Right lobe of liver (tissue), 4 donors: Measurements from ENCODE around the gene HOOK2.

Experiments
- POLR2A ChIP-seq: fragments of 450-650 bp; IDR thresholded peaks from one replicate; pipeline ENCODE4 v1.6.1; 2017; ENCODE audit warnings: antibody characterized with exemption, mild to moderate bottlenecking
- TF ChIP-seq, protein P1 (sequence below), 4 donors: fragments of 200-600 bp in 3 of 4; fragments of 450-650 bp in 1 of 4; IDR thresholded peaks; one replicate each; pipeline versions ENCODE4 v1.5.1 to v1.8.0; 2016 to 2022; ENCODE audit warnings: antibody characterized with exemption in 4 of 4, mild to moderate bottlenecking in 2 of 4
- donor health status: DM: no; HTN: no; CAD: no.
- donor health status: DM: no; HTN: no; CAD: no.
- donor health status: DM: no; HTN: yes; CAD: no.

DNA sequence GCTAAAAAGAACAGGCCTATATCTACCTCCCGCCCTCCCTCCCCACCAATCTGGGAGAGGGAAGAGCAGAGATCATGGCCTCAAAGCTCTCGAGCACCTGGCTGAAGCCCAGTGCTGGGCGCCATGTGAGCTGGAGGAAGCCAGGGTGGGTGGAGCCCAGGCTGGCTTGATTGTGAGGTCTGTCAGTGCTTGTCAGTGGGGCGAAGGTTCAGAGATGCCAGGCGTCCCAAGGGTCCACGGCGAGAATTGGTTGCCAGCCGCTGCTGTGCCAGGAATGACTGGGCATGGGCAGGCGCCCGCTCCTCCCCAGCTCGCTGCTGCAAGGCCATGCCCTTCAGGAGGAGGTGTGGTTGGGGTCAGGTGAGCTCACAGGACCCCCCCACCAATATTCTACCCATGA lies 12.3 kb downstream of the HOOK2 start:
- TF ChIP-seq, protein P1, sequence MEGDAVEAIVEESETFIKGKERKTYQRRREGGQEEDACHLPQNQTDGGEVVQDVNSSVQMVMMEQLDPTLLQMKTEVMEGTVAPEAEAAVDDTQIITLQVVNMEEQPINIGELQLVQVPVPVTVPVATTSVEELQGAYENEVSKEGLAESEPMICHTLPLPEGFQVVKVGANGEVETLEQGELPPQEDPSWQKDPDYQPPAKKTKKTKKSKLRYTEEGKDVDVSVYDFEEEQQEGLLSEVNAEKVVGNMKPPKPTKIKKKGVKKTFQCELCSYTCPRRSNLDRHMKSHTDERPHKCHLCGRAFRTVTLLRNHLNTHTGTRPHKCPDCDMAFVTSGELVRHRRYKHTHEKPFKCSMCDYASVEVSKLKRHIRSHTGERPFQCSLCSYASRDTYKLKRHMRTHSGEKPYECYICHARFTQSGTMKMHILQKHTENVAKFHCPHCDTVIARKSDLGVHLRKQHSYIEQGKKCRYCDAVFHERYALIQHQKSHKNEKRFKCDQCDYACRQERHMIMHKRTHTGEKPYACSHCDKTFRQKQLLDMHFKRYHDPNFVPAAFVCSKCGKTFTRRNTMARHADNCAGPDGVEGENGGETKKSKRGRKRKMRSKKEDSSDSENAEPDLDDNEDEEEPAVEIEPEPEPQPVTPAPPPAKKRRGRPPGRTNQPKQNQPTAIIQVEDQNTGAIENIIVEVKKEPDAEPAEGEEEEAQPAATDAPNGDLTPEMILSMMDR (IDR thresholded peaks at IDR 0.05), result no peak
- no peak for TF ChIP-seq POLR2A
